ENCODE measurements around the gene NFE2L3. TPM values are rescaled to one million over a fixed set of nuclear protein-coding genes. Genes with fewer than 3 reads are reported as not detected.

NFE2L3 gene
- total and polyA plus RNA-seq, 12 donors, result 0.16 to 4.9 (median 0.83) TPM

DNA sequence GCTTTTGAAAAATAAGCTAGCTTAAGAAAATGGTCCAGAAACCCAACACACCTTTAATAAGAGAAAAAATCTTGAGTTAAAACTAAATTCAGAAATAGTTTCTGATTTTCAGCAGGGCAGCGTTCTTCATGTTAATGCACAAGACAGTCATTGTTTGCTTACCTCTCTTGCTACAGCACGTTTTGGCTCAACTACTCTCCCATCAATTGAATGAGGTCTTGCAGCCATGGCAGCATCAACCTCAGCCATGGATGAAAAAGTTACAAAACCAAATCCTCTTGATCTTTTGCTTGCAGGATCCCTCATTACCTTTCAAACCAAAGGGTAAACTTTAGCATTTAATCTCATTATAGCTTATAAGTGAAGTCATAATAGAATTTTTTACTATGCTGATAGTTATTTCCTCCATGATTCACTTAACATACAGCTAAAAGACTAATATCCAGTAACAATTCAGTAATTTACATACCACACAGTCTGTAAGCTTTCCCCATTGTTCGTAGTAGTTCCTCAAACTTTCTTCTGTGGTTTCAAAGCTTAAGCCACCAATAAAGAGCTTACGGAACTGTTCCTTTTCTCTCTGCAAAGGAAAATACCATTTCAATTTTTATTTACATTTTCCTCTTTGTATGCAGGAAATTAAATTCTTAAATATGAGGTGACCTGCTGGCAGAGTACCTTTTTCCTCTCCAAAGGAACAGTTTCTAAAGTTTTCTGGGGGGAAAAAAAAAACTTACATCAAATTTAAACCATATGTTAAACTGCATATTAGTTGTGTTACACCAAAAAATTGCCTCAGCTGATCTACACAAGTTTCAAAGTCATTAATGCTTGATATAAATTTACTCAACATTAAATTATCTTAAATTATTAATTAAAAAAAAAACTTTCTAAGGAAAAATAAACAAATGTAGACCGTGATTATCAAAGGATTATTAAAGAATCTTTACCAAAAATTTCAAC is 45.4 kb downstream of the NFE2L3 start:
- DNase-seq, result no peak
- Histone ChIP-seq H3K27ac (peak overlapping the region in 3 of 5 donors; percentile 32 to 100 (median 99)), H3K4me1 (replicated peaks in 1 of 2) (peaks cover 33 to 55% of the 10 kb centered on the region in 2 donors), H3K4me3 (peak overlapping the region in 1 of 4 donors; percentile 60), H3K36me3 (replicated peaks in 1 of 2) (peaks cover 0 to 55% of the 10 kb centered on the region in 2 donors), H3K27me3 (no peaks in the 10 kb centered on the region), H3K9me3 (replicated peaks in 1 of 3) (no peaks in the 10 kb centered on the region)
- intact Hi-C loops (cut with DNase I), result no loop called here
- 9 to 12% (median 11%) methylated on average over 5 of the region's 5 CpGs for WGBS, 4 donors
- no peak for TF ChIP-seq POLR2A (IDR thresholded peaks at IDR 0.05)
- TF ChIP-seq, protein P1, sequence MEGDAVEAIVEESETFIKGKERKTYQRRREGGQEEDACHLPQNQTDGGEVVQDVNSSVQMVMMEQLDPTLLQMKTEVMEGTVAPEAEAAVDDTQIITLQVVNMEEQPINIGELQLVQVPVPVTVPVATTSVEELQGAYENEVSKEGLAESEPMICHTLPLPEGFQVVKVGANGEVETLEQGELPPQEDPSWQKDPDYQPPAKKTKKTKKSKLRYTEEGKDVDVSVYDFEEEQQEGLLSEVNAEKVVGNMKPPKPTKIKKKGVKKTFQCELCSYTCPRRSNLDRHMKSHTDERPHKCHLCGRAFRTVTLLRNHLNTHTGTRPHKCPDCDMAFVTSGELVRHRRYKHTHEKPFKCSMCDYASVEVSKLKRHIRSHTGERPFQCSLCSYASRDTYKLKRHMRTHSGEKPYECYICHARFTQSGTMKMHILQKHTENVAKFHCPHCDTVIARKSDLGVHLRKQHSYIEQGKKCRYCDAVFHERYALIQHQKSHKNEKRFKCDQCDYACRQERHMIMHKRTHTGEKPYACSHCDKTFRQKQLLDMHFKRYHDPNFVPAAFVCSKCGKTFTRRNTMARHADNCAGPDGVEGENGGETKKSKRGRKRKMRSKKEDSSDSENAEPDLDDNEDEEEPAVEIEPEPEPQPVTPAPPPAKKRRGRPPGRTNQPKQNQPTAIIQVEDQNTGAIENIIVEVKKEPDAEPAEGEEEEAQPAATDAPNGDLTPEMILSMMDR (IDR thresholded peaks at IDR 0.05), result no peak

DNA sequence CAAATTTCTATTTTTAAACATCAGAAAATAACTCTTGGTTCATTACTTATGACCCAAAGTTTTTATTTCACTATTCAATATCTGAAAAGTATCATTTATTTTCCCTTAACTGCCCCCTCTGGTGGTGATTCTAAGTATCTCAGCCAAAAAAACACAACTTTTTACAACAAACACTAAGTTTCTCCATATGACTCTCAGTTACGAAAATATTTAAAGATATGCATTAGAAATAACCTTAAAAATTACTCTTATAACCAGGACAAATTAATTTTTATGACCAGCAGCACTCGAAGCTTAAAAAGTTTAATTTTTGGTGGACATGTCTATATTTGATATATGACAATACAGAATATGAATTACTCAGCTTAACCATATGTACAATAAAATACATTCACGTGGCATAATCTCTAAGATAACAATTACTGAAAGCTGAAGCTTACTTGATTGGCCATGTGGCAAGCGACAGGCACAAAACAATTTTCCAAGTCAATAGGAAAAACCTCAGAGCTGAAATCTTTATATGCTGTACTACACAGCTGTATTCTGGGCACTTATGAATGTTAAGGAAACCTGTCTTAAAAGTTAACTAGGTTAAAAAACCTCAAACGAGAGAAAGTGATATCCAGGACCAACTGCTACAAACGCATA is 46.3 kb downstream of the NFE2L3 start:
- DNase-seq, result no peak
- H3K36me3 ChIP-seq (replicated peaks in 1 of 2), result peaks cover 0 to 47% of the 10 kb centered on the region in 2 donors
- intact Hi-C loops (cut with DNase I), result no loop called here
- no peak for TF ChIP-seq POLR2A (IDR thresholded peaks at IDR 0.05)
- TF ChIP-seq, protein P1 (IDR thresholded peaks at IDR 0.05), result peak; percentile 56 to 87 (median 72)
- H3K4me1 ChIP-seq (replicated peaks in 1 of 2), result peaks cover 39 to 54% of the 10 kb centered on the region in 2 donors
- peak overlapping the region in 3 of 4 donors; percentile 60 to 100 (median 90) for H3K4me3 ChIP-seq
- H3K9me3 ChIP-seq (replicated peaks in 1 of 3), result no peaks in the 10 kb centered on the region
- peak overlapping the region in 2 of 5 donors; percentile 99 to 100 for H3K27ac ChIP-seq
- no peaks in the 10 kb centered on the region for H3K27me3 ChIP-seq
- 0 to 1% (median 0%) methylated on average over 6 of the region's 6 CpGs for WGBS, 4 donors

DNA sequence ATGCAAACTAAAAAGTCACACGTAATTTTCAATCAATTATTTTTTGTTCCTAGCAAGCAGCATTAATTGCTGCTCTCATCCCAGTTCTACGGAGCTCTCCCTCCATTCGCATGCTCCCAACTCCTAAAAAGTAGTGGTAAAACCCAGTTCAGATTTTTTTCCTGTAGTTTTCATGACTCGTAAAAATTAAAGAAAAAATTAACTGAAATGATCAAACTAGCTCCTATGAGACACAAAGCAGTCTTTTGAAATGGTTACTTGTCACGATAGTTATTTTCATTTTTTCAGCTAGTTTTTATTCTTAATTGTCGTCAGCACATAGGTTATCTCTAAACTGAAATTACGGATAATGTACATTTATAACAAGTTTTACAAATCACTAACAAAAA is 46.8 kb downstream of the NFE2L3 start:
- Histone ChIP-seq H3K36me3 (replicated peaks in 1 of 2) (peaks cover 0 to 42% of the 10 kb centered on the region in 2 donors), H3K4me1 (replicated peaks in 1 of 2) (peaks cover 35 to 54% of the 10 kb centered on the region in 2 donors)

More for the DNA sequence above, 46.8 kb downstream of the NFE2L3 start:
- peak overlapping the region in 3 of 5 donors; percentile 18 to 100 (median 99) for H3K27ac ChIP-seq
- WGBS, 4 donors, result 0 to 1% (median 0%) methylated on average over 7 of the region's 7 CpGs
- intact Hi-C loops (cut with DNase I), result no loop called here
- TF ChIP-seq, protein P1 (IDR thresholded peaks at IDR 0.05), result no peak
- TF ChIP-seq POLR2A (IDR thresholded peaks at IDR 0.05), result no peak
- peak overlapping the region; percentile 60 to 100 (median 78) for H3K4me3 ChIP-seq
- H3K27me3 ChIP-seq, result no peaks in the 10 kb centered on the region
- DNase-seq, result no peak
- H3K9me3 ChIP-seq (replicated peaks in 1 of 3), result no peaks in the 10 kb centered on the region
